Retinal pigment epithelial cell (primary cell): ENCODE results near the gene RPL37A.

Experiments used
- DNase-seq: peaks from one replicate; pipeline ENCODE4 v3.0.0-alpha.2; 2010; ENCODE audit warnings: low read depth
- H3K4me3 ChIP-seq: 2 replicates; pipeline ENCODE4 v1.5.1; 2011; ENCODE audit warnings: mild to moderate bottlenecking, low read length, control low read depth, moderate library complexity
- TF ChIP-seq, protein P1 (sequence below): conservative IDR thresholded peaks from 2 replicates; pipeline ENCODE4 v1.5.1; 2011; ENCODE audit warnings: low read depth, low read length, control low read depth, inconsistent platforms

Gene RPL37A

DNA sequence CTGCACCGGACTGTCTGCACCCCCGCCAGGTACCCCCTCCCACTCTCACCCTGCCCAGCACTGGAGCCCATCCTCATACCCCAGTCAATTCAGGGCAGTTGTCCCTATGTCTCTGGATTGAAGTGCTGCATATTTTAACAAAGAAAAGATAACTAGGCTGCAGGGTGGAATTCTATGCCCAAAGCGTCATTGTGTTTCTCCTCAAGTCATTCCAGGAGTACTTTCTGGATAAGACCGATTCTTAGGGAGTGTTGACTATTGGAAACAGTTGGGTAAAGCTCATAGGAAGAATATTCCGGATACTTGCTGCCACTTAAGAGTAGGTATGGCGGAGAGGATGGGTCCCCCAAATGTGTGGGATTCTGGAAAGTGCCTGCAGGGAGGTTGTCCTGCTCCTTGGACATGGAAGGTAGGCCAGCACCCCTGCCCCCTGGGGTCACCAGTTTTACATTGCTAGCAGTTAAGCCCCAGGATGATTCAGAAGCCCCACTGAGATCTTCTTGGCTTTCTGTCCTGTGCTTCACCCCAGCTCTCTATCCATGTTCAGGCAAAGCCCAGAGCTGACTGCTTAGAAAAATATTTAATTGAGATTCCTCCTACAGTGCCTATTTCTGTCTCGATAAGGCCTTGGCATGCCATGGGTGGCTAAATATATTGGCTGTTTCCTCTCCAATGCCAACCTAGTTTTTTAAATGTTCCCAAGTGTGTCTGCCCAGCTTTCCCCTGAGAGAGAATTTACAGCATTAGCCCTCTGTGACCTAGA, 48.2 kb downstream of the RPL37A start:
- no peak overlapping the region for H3K4me3 ChIP-seq
- DNase-seq: no peak
- TF ChIP-seq, protein P1, sequence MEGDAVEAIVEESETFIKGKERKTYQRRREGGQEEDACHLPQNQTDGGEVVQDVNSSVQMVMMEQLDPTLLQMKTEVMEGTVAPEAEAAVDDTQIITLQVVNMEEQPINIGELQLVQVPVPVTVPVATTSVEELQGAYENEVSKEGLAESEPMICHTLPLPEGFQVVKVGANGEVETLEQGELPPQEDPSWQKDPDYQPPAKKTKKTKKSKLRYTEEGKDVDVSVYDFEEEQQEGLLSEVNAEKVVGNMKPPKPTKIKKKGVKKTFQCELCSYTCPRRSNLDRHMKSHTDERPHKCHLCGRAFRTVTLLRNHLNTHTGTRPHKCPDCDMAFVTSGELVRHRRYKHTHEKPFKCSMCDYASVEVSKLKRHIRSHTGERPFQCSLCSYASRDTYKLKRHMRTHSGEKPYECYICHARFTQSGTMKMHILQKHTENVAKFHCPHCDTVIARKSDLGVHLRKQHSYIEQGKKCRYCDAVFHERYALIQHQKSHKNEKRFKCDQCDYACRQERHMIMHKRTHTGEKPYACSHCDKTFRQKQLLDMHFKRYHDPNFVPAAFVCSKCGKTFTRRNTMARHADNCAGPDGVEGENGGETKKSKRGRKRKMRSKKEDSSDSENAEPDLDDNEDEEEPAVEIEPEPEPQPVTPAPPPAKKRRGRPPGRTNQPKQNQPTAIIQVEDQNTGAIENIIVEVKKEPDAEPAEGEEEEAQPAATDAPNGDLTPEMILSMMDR: no peak

DNA sequence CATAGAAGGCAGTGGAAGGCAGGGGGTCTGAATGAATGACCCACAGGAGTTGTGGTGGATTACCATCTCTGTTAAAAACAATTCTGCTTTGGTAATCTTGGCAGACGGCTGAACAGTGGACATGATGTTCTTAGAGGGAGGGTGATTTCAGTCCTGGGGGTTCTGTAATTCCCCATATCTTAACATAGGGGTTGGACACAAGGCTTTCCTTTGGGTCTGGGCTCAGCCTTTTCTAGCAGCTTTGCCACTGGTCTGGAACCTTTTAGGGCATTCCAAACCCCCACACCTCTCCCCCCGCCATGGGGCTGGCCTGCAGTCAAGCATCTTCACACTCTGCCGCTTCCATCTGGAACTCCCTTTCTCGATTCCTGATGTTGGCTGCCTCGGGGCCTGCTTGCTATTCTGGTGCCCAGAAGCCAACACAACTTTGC, 50.3 kb downstream of the RPL37A start:
- TF ChIP-seq, protein P1: no peak
- no peak overlapping the region for H3K4me3 ChIP-seq
- DNase-seq: no peak

DNA sequence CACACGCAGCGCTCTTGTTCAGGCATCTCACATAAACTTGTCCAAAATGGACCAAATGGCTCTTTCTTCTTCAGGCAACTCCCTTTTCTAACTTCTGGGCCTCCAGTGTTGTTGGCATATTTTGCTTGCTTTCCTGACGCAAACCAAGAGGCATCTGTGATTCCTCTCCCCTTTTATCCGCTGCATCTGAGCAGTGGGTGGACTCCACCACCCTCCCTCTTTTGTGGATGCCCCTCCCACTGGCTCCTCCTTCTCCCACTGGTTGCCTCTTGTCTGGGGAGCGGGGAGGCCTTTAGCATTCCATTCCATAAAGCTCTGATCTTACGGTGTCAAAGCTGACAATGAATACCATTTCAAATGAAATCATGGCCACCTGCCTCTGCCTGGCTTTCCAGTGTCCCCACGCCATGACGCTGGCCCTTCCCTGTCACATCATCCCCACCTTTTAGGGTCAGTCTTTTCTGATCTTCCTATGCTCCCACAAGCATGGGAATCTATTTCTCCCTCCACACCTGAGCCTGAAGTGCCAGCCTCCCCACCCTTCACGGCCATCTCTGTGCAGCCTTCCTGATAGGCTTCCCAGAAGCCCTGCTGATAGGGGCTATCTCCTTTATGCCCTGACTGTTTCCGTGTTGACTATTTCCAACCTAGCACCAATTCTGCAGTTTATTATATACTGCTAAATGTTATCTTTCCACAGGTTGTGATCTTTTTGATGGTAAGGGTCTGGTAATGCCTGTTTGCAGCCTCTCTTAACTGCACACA, 51.5 kb downstream of the RPL37A start:
- TF ChIP-seq, protein P1: no peak
- H3K4me3 ChIP-seq: no peak overlapping the region
- no peak for DNase-seq

DNA sequence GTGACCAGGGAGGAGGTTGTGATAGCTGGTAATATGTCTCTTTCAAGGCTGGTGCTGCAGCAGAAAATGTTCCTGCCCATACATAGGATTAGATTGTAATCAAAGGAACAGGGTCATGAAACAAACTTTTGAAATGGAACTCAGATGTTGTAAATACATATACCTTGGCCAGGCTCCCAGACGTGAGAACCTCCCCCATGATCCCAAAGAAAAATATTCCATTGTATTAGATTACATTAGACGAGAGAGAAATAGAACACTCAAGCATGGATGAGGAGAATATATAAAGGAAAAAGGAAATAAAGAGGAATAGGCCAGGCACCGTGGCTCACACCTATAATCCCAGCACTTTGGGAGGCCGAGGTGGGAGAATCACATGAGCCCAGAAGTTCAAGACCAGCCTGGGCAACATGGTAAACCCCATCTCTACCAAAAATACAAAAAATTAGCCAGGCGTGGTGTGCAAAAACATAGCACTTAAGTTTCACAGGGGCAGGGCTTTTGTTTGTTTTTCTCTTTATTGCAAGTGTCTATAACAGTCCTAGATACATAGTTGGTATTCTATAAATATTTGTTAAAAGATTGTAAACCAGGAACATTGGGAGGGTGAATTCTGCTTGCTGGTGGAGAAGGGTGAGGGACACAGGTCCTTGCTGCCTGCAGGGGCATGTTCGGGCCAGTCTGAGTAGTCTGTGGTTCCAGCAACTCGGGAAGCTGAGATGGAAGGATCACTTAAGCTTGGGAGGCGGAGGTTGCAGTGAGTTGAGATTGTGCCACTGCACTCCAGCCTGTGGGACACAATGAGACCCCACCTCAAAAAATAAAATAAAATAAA, 52.8 kb downstream of the RPL37A start:
- H3K4me3 ChIP-seq: no peak overlapping the region
- TF ChIP-seq, protein P1: no peak
- peak; percentile 47 for DNase-seq

DNA sequence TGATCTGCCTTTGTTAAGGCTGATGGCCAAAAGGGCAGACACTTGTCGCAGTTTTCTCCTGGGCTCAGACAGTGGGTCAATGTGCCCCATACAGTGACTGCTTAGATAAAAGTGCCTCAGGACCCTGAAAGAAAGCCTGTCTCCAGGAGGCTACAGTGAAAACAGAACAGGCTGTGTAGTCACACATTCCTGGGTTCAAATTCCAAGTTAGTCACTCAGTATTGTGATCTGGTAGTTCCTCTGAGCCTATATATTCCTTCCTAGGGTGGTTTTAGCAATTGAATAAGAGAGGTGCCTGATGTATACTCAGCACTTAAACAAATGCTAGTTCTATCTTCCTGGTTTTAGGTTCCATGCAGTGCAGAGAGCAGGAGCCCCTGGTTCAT, 54.4 kb downstream of the RPL37A start:
- H3K4me3 ChIP-seq: no peak overlapping the region
- no peak for DNase-seq
- TF ChIP-seq, protein P1: no peak
